H9 (cell line): Measurements from ENCODE around the gene DNASE1L2. TPM values are rescaled to one million over a fixed set of nuclear protein-coding genes. Genes with fewer than 3 reads are reported as not detected.

Experiments used
- DNase-seq: peaks from one replicate; pipeline ENCODE4 v3.0.0-alpha.2; 2017
- H2AFZ ChIP-seq: one replicate; pipeline ENCODE4 v1.6.1; 2013; ENCODE audit warnings: mild to moderate bottlenecking, low read length, control low read depth, moderate library complexity
- H2AK5ac ChIP-seq: 2 replicates; pipeline ENCODE4 v1.6.1; 2013; ENCODE audit warnings: low read length, control low read depth, mixed read lengths; ENCODE audit not compliant: insufficient read length
- H2BK120ac ChIP-seq: one replicate; pipeline ENCODE4 v1.6.1; 2013; ENCODE audit warnings: low read depth, mild to moderate bottlenecking, low read length, control low read depth, inconsistent platforms; ENCODE audit not compliant: poor library complexity, severe bottlenecking
- H2BK12ac ChIP-seq: 2 replicates; pipeline ENCODE4 v1.6.1; 2013; ENCODE audit warnings: low read length, control low read depth, mixed read lengths, low read depth; ENCODE audit not compliant: insufficient read length
- H2BK15ac ChIP-seq: 2 replicates; pipeline ENCODE4 v1.6.1; 2013; ENCODE audit warnings: low read depth, low read length, control low read depth
- H2BK20ac ChIP-seq: one replicate; pipeline ENCODE4 v1.6.1; 2013; ENCODE audit warnings: low read depth, mild to moderate bottlenecking, low read length, control low read depth, inconsistent platforms; ENCODE audit not compliant: poor library complexity, severe bottlenecking
- H2BK5ac ChIP-seq: 2 replicates; pipeline ENCODE4 v1.6.1; 2013; ENCODE audit warnings: low read length, control low read depth, mixed read lengths; ENCODE audit not compliant: insufficient read length
- H3K14ac ChIP-seq: 2 replicates; pipeline ENCODE4 v1.6.1; 2013; ENCODE audit warnings: low read length, control low read depth; ENCODE audit not compliant: insufficient read depth
- H3K18ac ChIP-seq: 2 replicates; pipeline ENCODE4 v1.6.1; 2013; ENCODE audit warnings: low read depth, mild to moderate bottlenecking, mixed read lengths, low read length, control low read depth; ENCODE audit not compliant: insufficient read length
- H3K23ac ChIP-seq: 2 replicates; pipeline ENCODE4 v1.6.1; 2013; ENCODE audit warnings: low read length, control low read depth, mixed read lengths, low read depth; ENCODE audit not compliant: insufficient read length
- H3K23me2 ChIP-seq: 2 replicates; pipeline ENCODE4 v1.6.1; 2013; ENCODE audit warnings: low read depth, mild to moderate bottlenecking, mixed read lengths, low read length, control low read depth; ENCODE audit not compliant: insufficient read length, poor library complexity, severe bottlenecking
- H3K27ac ChIP-seq: 2 replicates; pipeline ENCODE4 v1.5.1; 2013; ENCODE audit warnings: low read length, control low read depth, mixed read lengths, low read depth; ENCODE audit not compliant: insufficient read length
- H3K27me3 ChIP-seq: 2 replicates; pipeline ENCODE4 v1.6.1; 2013; ENCODE audit warnings: low read length, control low read depth, inconsistent platforms; ENCODE audit not compliant: insufficient read depth
- H3K4ac ChIP-seq: 2 replicates; pipeline ENCODE4 v1.6.1; 2013; ENCODE audit warnings: low read depth, mild to moderate bottlenecking, control low read depth, inconsistent platforms, low read length, moderate library complexity
- H3K4me1 ChIP-seq: 2 replicates; pipeline ENCODE4 v1.6.1; 2013; ENCODE audit warnings: low read length, control low read depth, inconsistent platforms; ENCODE audit not compliant: insufficient read depth
- H3K4me2 ChIP-seq: 2 replicates; pipeline ENCODE4 v1.6.1; 2013; ENCODE audit warnings: low read length, control low read depth, mixed read lengths; ENCODE audit not compliant: insufficient read length, insufficient read depth
- H3K56ac ChIP-seq: 2 replicates; pipeline ENCODE4 v1.6.1; 2013; ENCODE audit warnings: low read depth, mild to moderate bottlenecking, mixed read lengths, low read length, control low read depth; ENCODE audit not compliant: insufficient read length
- H3K79me1 ChIP-seq: 2 replicates; pipeline ENCODE4 v1.6.1; 2013; ENCODE audit warnings: low read depth, mild to moderate bottlenecking, moderate library complexity, low read length, control low read depth, inconsistent platforms; ENCODE audit not compliant: insufficient read depth, poor library complexity, severe bottlenecking
- H3K79me2 ChIP-seq: 2 replicates; pipeline ENCODE4 v1.6.1; 2013; ENCODE audit warnings: low read length, control low read depth, inconsistent platforms; ENCODE audit not compliant: insufficient read depth
- H3K9ac ChIP-seq: 2 replicates; pipeline ENCODE4 v1.6.1; 2013; ENCODE audit warnings: low read length, control low read depth, mixed read lengths; ENCODE audit not compliant: insufficient read length; ENCODE audit errors: extremely low read depth
- H3K9me3 ChIP-seq: one replicate; pipeline ENCODE4 v1.6.1; 2013; ENCODE audit warnings: low read depth, low read length, inconsistent platforms; ENCODE audit not compliant: control insufficient read depth
- H3T11ph ChIP-seq: one replicate; pipeline ENCODE4 v1.6.1; 2013; ENCODE audit warnings: mild to moderate bottlenecking, low read length, control low read depth, inconsistent platforms
- H4K20me1 ChIP-seq: one replicate; pipeline ENCODE4 v1.6.1; 2013; ENCODE audit not compliant: control insufficient read depth, insufficient read length, insufficient read depth
- H4K5ac ChIP-seq: 2 replicates; pipeline ENCODE4 v1.6.1; 2013; ENCODE audit warnings: low read depth, mild to moderate bottlenecking, mixed read lengths, low read length, control low read depth; ENCODE audit not compliant: insufficient read length
- H4K8ac ChIP-seq: replicated peaks from 2 replicates; pipeline ENCODE4 v1.6.1; 2013; ENCODE audit warnings: low read length, control low read depth, mixed read lengths, low read depth; ENCODE audit not compliant: insufficient read length
- H4K91ac ChIP-seq: 2 replicates; pipeline ENCODE4 v1.6.1; 2013; ENCODE audit warnings: low read depth, mild to moderate bottlenecking, moderate library complexity, mixed read lengths, low read length, control low read depth; ENCODE audit not compliant: insufficient read length
- H3K27ac Mint-ChIP-seq, 3 experiments: 2 replicates in 2 of 3; 3 replicates in 1 of 3; pipeline ENCODE4 v1.8.0; 2020 to 2021; ENCODE audit warnings: mixed read lengths in 3 of 3, mild to moderate bottlenecking in 1 of 3, moderate library complexity in 1 of 3
- H3K27me3 Mint-ChIP-seq: 2 replicates; pipeline ENCODE4 v1.8.0; 2021; ENCODE audit warnings: low read depth, mild to moderate bottlenecking, moderate library complexity, mixed read lengths
- H3K36me3 Mint-ChIP-seq, 3 experiments: 2 replicates in 2 of 3; 3 replicates in 1 of 3; pipeline ENCODE4 v1.8.0; 2020 to 2021; ENCODE audit warnings: low read depth in 3 of 3, mixed read lengths in 3 of 3; ENCODE audit not compliant: insufficient read depth in 1 of 3
- H3K4me1 Mint-ChIP-seq, 2 experiments: 2 replicates each; pipeline ENCODE4 v1.8.0; 2020; ENCODE audit warnings: mixed read lengths in 2 of 2
- H3K4me3 Mint-ChIP-seq, 2 experiments: 2 replicates in 1 of 2; 3 replicates in 1 of 2; pipeline ENCODE4 v1.8.0; 2020 to 2021; ENCODE audit warnings: mild to moderate bottlenecking in 2 of 2, mixed read lengths in 2 of 2, moderate library complexity in 1 of 2
- H3K9me3 Mint-ChIP-seq, 2 experiments: 2 replicates in 1 of 2; 3 replicates in 1 of 2; pipeline ENCODE4 v1.8.0; 2020; ENCODE audit warnings: mild to moderate bottlenecking in 2 of 2, mixed read lengths in 2 of 2, moderate library complexity in 1 of 2
- CTCF ChIP-seq: fragments of 200-600 bp; sonication (generic); conservative IDR thresholded peaks from 3 replicates; pipeline ENCODE4 v1.8.0; 2021; ENCODE audit warnings: antibody characterized with exemption, mild to moderate bottlenecking
- WGBS: extraction: QIAGEN DNeasy Blood & Tissue Kit; methylation state at CpG from one replicate; pipeline ENCODE4 v1.1.7; 2013; ENCODE audit warnings: missing lambda C conversion rate, low lambda C conversion rate, mixed read lengths; ENCODE audit not compliant: insufficient read length; ENCODE audit errors: extremely low coverage; 5-methylcytosine and 5-hydroxymethylcytosine counted together
- total RNA-seq: library from RNA; stranded (reverse); gene quantifications from 2 replicates; pipeline ENCODE4 v1.2.1, GENCODE V29; 2021

DNASE1L2 gene
- total RNA-seq, 1 experiment from 2014 or later, result 2.5 TPM

- no peaks in the 10 kb centered on the region for H3K23me2 ChIP-seq
- no peak overlapping the region for H3K14ac ChIP-seq
- H4K5ac ChIP-seq, result no peak overlapping the region
- no peak overlapping the region for H2BK15ac ChIP-seq
- no peaks in the 10 kb centered on the region for H3K79me1 ChIP-seq
- H2AK5ac ChIP-seq, result no peak overlapping the region
- H3K79me2 ChIP-seq, result peaks cover 3% of the 10 kb centered on the region; the same call in 1 of the 2 replicates
- H3K9me3 ChIP-seq, result no peaks in the 10 kb centered on the region
- H3K56ac ChIP-seq, result no peak overlapping the region
- TF ChIP-seq CTCF, result no peak
- H3K4me3 Mint-ChIP-seq, result peak overlapping the region in 1 of 2 experiments; percentile 29; a peak in 1 of 5 replicates
- H3K4me1 ChIP-seq, result no peaks in the 10 kb centered on the region
- H2BK120ac ChIP-seq, result no peak overlapping the region
- no peak overlapping the region for H3K23ac ChIP-seq
- no peak overlapping the region for H2AFZ ChIP-seq
- DNase-seq, result no peak
- H3K27me3 ChIP-seq, result no peaks in the 10 kb centered on the region
- no peak overlapping the region for H2BK20ac ChIP-seq
- H2BK12ac ChIP-seq, result no peak overlapping the region
- no peaks in the 10 kb centered on the region for H3K9me3 Mint-ChIP-seq
- H4K20me1 ChIP-seq, result no peaks in the 10 kb centered on the region
- no peak overlapping the region for H4K91ac ChIP-seq
- no peak overlapping the region for H3K27ac ChIP-seq
- no peak overlapping the region for H3K18ac ChIP-seq
- no peak overlapping the region for H4K8ac ChIP-seq
- H3T11ph ChIP-seq, result no peak overlapping the region
- H3K4me2 ChIP-seq, result no peak overlapping the region
- H2BK5ac ChIP-seq, result no peak overlapping the region
- H3K36me3 Mint-ChIP-seq, result peaks cover 2 to 30% (median 16%) of the 10 kb centered on the region in 3 experiments; a peak in 6 of 7 replicates
- no peak overlapping the region for H3K9ac ChIP-seq
- H3K27me3 Mint-ChIP-seq, result no peaks in the 10 kb centered on the region; the same call in 1 of the 2 replicates
- no CpG with 5 or more reads among the region's 13 CpGs for WGBS
- H3K4me1 Mint-ChIP-seq, result no peaks in the 10 kb centered on the region; a peak in 1 of 4 replicates
- peak overlapping the region in 1 of 3 experiments; percentile 64; a peak in 1 of 7 replicates for H3K27ac Mint-ChIP-seq
- H3K4ac ChIP-seq, result no peak overlapping the region
These were observed 5.9 kb upstream of the DNASE1L2 start for GRCh38 chr16:2230376-2230775.
